SU-DHL-6 (cell line): Measurements from ENCODE around the gene CHD3.

ENCODE experiments used
- EZH2phosphoT487 ChIP-seq: fragments of 200-600 bp; sonication (generic), shearing (Covaris generic); conservative IDR thresholded peaks from 2 replicates; pipeline ENCODE4 v1.6.1; 2018; ENCODE audit warnings: mild to moderate bottlenecking, antibody characterized with exemption, low read length, moderate library complexity, mixed read lengths
- TF ChIP-seq, protein P1 (sequence below): fragments of 200-600 bp; sonication (generic); IDR thresholded peaks from one replicate; pipeline ENCODE4 v1.5.1; 2017; ENCODE audit warnings: antibody characterized with exemption, mild to moderate bottlenecking, low read length, moderate library complexity; ENCODE audit not compliant: insufficient read depth, poor library complexity, severe bottlenecking

DNA sequence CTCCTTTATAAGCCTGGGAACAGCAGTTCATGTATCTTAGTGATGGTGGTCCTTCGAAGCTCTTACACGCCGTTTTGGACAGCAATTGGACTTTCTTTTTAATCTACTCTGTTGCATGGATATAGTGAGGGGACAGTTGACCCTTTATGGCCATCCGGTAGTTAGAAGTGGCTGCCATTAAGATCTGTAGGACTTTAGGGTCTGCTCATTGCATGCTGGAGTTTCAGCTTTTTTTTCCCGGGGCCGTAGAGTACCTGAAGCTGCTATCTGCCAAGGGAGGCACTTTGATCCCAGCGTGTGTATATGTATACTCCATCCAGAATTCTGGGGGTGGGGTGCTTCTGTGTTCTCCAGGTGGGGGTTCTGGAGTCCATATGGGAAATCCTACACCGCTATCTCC, 29.6 kb upstream of the CHD3 start:
- TF ChIP-seq, protein P1, sequence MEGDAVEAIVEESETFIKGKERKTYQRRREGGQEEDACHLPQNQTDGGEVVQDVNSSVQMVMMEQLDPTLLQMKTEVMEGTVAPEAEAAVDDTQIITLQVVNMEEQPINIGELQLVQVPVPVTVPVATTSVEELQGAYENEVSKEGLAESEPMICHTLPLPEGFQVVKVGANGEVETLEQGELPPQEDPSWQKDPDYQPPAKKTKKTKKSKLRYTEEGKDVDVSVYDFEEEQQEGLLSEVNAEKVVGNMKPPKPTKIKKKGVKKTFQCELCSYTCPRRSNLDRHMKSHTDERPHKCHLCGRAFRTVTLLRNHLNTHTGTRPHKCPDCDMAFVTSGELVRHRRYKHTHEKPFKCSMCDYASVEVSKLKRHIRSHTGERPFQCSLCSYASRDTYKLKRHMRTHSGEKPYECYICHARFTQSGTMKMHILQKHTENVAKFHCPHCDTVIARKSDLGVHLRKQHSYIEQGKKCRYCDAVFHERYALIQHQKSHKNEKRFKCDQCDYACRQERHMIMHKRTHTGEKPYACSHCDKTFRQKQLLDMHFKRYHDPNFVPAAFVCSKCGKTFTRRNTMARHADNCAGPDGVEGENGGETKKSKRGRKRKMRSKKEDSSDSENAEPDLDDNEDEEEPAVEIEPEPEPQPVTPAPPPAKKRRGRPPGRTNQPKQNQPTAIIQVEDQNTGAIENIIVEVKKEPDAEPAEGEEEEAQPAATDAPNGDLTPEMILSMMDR, result no peak
- no peak for TF ChIP-seq EZH2phosphoT487
